Brain microvascular endothelial cell (primary cell): ENCODE data around the gene VPS33A.

Experiments used
- DNase-seq: peaks from one replicate; pipeline ENCODE4 v3.0.0-alpha.2; 2020
- H3K27ac ChIP-seq: fragments of 250-450 bp; sonication (Bioruptor Pico); 2 replicates; pipeline ENCODE4 v1.5.1; 2020; ENCODE audit warnings: mild to moderate bottlenecking, moderate library complexity
- H3K27me3 ChIP-seq: fragments of 250-450 bp; sonication (Bioruptor Pico); replicated peaks from 2 replicates; pipeline ENCODE4 v1.5.1; 2020; ENCODE audit warnings: mild to moderate bottlenecking
- H3K36me3 ChIP-seq: fragments of 250-450 bp; sonication (Bioruptor Pico); replicated peaks from 2 replicates; pipeline ENCODE4 v1.5.1; 2020; ENCODE audit warnings: mild to moderate bottlenecking
- H3K4me3 ChIP-seq: 2 replicates; pipeline ENCODE4 v1.5.1; 2011; ENCODE audit warnings: low read depth, mild to moderate bottlenecking, control low read depth, low read length, moderate library complexity
- CTCF ChIP-seq: IDR thresholded peaks from 2 replicates; pipeline ENCODE4 v1.5.1; 2011; ENCODE audit warnings: low read depth, mild to moderate bottlenecking, moderate library complexity, low read length, control low read depth, inconsistent platforms; ENCODE audit errors: missing control alignments
- in situ Hi-C: cut with HindIII; loops from 2 replicates; pipeline ENCODE4 v1.10.0; 2017; ENCODE audit warnings: low sequenced_read_pairs, low pct_ligation_motif_present

The VPS33A gene

GRCh38 chr12:122187466-122187865, 78.8 kb downstream of the VPS33A start:
- in situ Hi-C loops = no loop called here
- Histone ChIP-seq H3K36me3 (no peaks in the 10 kb centered on the region), H3K27me3 (no peaks in the 10 kb centered on the region), H3K27ac (no peak overlapping the region), H3K4me3 (no peak overlapping the region)
- DNase-seq = no peak
- no peak for TF ChIP-seq CTCF

GRCh38 chr12:122185494-122186082, 80.7 kb downstream of the VPS33A start:
- in situ Hi-C loops = no loop called here
- DNase-seq = no peak
- no peak for TF ChIP-seq CTCF
- Histone ChIP-seq H3K27ac (no peak overlapping the region), H3K27me3 (no peaks in the 10 kb centered on the region), H3K36me3 (no peaks in the 10 kb centered on the region), H3K4me3 (no peak overlapping the region)

- H3K36me3 ChIP-seq = no peaks in the 10 kb centered on the region
- no peak overlapping the region for H3K27ac ChIP-seq
- in situ Hi-C loops = no loop called here
- H3K4me3 ChIP-seq = no peak overlapping the region
- no peak for DNase-seq
- TF ChIP-seq CTCF = no peak
- H3K27me3 ChIP-seq = no peaks in the 10 kb centered on the region
These were observed 81.2 kb downstream of the VPS33A start for GRCh38 chr12:122185079-122185478.

GRCh38 chr12:122184517-122184916, 81.8 kb downstream of the VPS33A start:
- in situ Hi-C loops = no loop called here
- no peak overlapping the region for H3K4me3 ChIP-seq
- no peaks in the 10 kb centered on the region for H3K36me3 ChIP-seq
- DNase-seq = no peak
- H3K27ac ChIP-seq = no peak overlapping the region
- TF ChIP-seq CTCF = no peak
- H3K27me3 ChIP-seq = no peaks in the 10 kb centered on the region

- in situ Hi-C loops = no loop called here
- Histone ChIP-seq H3K27ac (no peak overlapping the region), H3K4me3 (peak overlapping the region; percentile 54), H3K27me3 (no peaks in the 10 kb centered on the region), H3K36me3 (no peaks in the 10 kb centered on the region)
- no peak for TF ChIP-seq CTCF
- no peak for DNase-seq
These were observed 82.7 kb downstream of the VPS33A start for GRCh38 chr12:122183588-122183940.

GRCh38 chr12:122182887-122183587, 83.3 kb downstream of the VPS33A start, which contains the start of gene LRRC43:
Gene LRRC43, plus strand, starts transcription at chr12:122183123. Its CDS starts 22 bp downstream, at chr12:122183145.
- in situ Hi-C loops = no loop called here
- no peak for TF ChIP-seq CTCF
- no peak for DNase-seq
- no peaks in the 10 kb centered on the region for H3K27me3 ChIP-seq
- peak within 1 kb of the TSS; percentile 54 for H3K4me3 ChIP-seq
- H3K27ac ChIP-seq = no peak within 1 kb of the TSS
- H3K36me3 ChIP-seq = no peaks in the 10 kb centered on the region
